AG10803 (cell line): ENCODE data around the gene PPT1.

Source experiments
- DNase-seq: peaks from one replicate; pipeline ENCODE4 v3.0.0; 2010; ENCODE audit warnings: low read depth
- H3K4me3 ChIP-seq: 2 replicates; pipeline ENCODE4 v1.5.1; 2011; ENCODE audit warnings: mild to moderate bottlenecking, low read length, control low read depth
- TF ChIP-seq, protein P1 (sequence below): conservative IDR thresholded peaks from 2 replicates; pipeline ENCODE4 v1.5.1; 2011; ENCODE audit warnings: mild to moderate bottlenecking, low read length, control low read depth, inconsistent platforms

The PPT1 gene

DNA sequence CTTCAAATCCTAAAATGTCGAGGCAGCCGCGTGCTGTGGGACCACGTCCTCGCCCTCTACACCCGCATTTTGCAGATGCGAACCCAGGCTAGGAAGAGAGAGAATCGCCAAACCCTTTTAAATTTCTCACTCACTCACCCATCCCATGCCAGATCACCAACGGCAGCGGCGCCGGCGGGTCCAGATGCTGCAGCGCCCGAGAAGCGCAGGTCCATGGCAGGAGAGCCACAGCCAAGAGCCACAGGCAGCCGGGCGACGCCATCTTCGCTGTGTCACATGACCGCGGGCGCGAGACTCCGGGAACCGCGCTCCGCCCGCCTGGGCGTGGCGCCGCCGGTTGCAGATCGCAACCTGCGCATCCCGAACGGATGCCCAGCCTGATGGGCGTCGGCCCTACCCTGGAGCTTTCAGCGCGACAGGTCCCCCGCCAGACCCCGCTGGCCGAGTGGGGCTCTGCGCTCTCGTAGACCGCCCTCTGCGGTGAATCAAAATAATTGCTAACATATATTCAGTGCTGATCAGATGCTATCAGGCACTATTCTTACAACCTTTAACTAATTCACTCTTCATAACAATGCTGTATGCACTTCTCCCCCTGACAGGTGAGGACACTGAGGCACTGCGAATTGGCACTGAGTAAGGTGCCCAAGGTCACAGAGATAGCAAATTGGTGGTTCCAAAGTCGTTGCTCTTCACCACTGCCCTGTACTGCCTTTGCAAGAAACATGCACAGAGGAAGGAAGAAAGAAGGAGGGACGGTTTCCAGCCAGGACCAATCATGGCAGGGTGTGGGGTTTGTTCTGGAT lies at the start of gene PPT1:
Gene PPT1, minus strand, starts transcription at position 276 of the 806 bp plus-strand sequence. Its CDS starts 14 bp downstream, at position 262.
- TF ChIP-seq, protein P1, sequence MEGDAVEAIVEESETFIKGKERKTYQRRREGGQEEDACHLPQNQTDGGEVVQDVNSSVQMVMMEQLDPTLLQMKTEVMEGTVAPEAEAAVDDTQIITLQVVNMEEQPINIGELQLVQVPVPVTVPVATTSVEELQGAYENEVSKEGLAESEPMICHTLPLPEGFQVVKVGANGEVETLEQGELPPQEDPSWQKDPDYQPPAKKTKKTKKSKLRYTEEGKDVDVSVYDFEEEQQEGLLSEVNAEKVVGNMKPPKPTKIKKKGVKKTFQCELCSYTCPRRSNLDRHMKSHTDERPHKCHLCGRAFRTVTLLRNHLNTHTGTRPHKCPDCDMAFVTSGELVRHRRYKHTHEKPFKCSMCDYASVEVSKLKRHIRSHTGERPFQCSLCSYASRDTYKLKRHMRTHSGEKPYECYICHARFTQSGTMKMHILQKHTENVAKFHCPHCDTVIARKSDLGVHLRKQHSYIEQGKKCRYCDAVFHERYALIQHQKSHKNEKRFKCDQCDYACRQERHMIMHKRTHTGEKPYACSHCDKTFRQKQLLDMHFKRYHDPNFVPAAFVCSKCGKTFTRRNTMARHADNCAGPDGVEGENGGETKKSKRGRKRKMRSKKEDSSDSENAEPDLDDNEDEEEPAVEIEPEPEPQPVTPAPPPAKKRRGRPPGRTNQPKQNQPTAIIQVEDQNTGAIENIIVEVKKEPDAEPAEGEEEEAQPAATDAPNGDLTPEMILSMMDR, result peak; percentile 27
- H3K4me3 ChIP-seq, result peak within 1 kb of the TSS; percentile 81
- peak; percentile 55 for DNase-seq

DNA sequence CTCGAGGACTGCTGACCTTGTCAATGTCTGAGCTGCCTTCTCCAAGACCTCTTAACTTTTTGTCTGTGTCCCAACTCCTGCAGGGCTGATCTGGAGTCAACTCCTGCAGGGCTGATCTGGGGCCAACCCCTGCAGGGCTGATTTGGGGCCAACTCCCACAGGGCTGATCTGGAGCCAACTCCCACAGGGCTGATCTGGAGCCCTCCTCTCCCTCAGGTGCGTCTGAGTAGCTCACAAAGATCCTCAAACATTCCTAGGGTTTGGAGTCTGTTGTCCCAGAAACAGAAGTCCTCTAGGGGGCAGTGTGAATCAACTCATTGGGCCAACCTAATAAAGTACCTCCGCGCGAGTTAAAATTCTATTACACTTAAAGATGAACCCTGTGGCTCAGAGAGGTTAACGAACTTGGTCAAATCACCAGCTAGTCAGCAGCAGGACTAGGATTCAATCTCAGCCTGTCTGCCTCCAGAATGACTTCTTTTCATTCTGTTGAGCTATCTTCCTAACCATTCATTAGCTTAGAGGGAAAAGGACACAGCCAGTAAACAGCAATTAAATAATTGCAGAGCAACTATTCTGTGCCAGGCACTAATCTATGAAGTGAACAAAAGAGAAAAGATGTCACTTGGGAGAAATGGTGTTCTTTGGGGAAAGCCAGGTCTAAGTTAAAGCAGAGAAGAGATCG lies 47.0 kb upstream of the PPT1 start:
- no peak overlapping the region for H3K4me3 ChIP-seq
- TF ChIP-seq, protein P1, result peak; percentile 90
- DNase-seq, result peak; percentile 60

DNA sequence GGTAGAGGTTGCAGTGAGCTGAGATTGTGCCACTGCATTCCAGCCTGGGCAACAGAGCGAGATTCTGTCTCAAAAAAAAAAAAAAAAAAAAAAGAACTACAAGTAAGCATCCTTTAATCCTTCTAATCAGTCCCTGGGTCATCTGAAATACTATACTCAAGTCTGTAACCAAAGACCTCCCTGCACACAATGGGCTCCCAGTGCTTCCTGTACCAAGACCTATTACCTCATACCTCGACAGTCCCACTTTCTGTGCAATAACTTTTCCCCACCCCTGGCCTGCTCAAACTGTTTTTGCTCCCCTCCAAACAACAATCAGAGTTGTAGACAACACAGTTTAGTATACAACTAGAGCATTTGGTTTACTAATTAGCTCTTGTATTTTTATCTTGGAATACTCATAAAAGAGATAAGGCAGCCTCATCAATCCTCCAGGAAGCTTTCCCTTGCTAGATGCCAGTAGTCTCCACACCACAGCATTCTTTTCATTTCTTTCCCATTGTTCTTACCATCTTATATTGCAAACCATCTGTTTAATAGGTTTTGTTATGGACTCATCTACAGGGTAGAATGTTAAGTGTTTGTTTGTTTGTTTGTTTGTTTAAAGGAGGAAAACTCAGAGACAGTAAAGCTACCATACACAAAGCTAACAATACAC lies 45.0 kb upstream of the PPT1 start:
- H3K4me3 ChIP-seq, result no peak overlapping the region
- DNase-seq, result no peak
- TF ChIP-seq, protein P1, result no peak

DNA sequence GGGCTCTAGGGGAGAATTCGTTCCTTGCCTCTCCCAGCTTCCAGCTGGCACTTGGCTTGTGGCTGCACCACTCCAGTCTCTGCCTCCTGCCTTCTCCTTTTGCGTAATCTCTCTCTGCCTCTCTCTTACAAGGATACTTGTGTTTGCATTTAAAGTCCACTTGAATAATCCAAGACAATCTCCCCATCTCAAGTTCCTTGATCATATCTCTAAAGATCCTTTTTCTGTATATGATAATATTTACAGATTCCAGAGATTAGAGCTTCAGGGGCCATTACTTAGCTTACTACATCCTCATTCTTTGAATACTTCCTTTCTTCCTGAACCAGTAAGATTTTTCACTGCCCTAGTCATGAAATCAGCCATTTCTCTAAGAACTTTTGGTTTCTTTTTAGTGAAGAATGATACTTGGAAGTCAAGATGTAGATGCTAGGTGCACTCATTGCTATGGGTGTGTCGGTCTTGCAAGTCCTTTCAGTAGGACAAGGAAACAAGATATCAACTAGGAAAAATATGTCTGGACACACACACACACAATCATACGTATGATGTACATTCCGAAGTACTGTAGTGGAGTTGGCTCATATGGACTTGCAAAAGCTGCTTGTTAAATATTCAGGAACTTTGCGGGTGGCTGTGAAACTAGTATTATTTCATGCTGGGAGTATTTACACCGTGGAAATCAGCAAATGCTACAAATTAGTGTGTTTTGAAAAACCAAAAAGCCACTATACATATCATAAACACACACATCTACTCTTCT lies 43.3 kb upstream of the PPT1 start:
- DNase-seq, result peak; percentile 25
- H3K4me3 ChIP-seq, result no peak overlapping the region
- TF ChIP-seq, protein P1, result no peak

DNA sequence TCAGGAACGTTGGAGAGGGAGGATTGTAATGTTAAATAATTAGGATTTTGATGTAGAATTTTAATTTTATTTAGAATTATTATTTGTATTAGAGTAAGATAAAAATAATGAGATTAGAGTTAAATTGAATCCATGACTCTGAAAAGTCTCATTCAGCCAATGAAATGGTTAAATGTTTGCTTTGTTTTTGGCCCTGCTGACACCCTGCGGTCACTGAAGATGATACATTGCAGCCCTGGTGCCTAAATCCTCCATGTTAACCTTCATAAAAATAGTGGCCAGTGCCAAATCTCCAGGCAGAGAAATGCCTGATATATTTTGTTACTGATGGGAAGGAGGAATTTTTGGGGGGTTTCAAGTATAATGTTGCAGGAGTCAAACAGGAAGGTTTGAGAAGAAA lies 36.8 kb upstream of the PPT1 start:
- TF ChIP-seq, protein P1, result no peak
- no peak overlapping the region for H3K4me3 ChIP-seq
- DNase-seq, result no peak

DNA sequence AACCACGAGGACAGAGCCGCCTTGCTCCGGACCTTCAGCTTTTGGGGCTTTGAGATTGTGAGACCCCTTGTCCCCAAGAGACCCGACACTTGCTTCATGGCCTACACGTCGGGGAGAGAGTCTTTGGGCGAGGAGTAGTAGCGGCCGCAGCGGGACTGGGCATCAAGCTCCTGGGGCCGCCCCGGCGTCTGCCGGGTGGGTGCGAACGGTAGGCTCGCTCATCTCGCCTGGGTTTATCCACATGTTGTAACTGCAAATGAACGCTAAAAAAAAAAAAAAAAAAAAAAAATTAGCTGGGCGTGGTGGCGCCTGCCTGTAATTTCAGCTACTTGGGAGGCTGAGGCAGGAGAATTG lies 36.2 kb upstream of the PPT1 start:
- TF ChIP-seq, protein P1, result no peak
- DNase-seq, result no peak
- H3K4me3 ChIP-seq, result peak overlapping the region; percentile 44; the same call in 1 of the 2 replicates
